Lower leg skin (tissue), 4 donors: ENCODE measurements around the gene FOS. TPM values are rescaled to one million over a fixed set of nuclear protein-coding genes. Genes with fewer than 3 reads are reported as not detected.
A peak's percentile ranks its signal among the peaks of the same experiment; 100 is the strongest.

Source experiments
- DNase-seq, 2 donors: peaks; one replicate each; pipeline ENCODE4 v3.0.0-alpha.2; 2019; ENCODE audit warnings: low spot score in 2 of 2
- H3K4me3 ChIP-seq: fragments of 200-600 bp; sonication (generic); 2 replicates; pipeline ENCODE4 v1.5.1; 2017; ENCODE audit warnings: mild to moderate bottlenecking, low read depth; ENCODE audit not compliant: poor library complexity, severe bottlenecking
- CTCF ChIP-seq, 3 donors: fragments of 450-650 bp; IDR thresholded peaks; one replicate each; pipeline ENCODE4 v1.5.1; 2016; ENCODE audit warnings: antibody characterized with exemption in 3 of 3, mild to moderate bottlenecking in 3 of 3, moderate library complexity in 2 of 3
- POLR2A ChIP-seq, 2 donors: fragments of 450-650 bp; IDR thresholded peaks; one replicate each; pipeline ENCODE4 v1.6.1; 2016 to 2017; ENCODE audit warnings: antibody characterized with exemption in 2 of 2, mild to moderate bottlenecking in 1 of 2, moderate library complexity in 1 of 2
- WGBS, 2 donors: methylation state at CpG; one replicate each; pipeline ENCODE4 v1.1.5; 2018; 5-methylcytosine and 5-hydroxymethylcytosine counted together
- intact Hi-C: fragments of 100-400 bp; cut with DNase I; formaldehyde crosslinking; loops from one replicate; pipeline ENCODE4 v1.15.0; 2023; ENCODE audit warnings: low total_unique reads
- total RNA-seq, 4 donors: library from RNA; depleted of rRNA; stranded (reverse); fragments of >200 nt; gene quantifications; one replicate each; pipeline ENCODE4 v1.1.0, GENCODE V29; 2016

FOS gene
- total RNA-seq, 4 donors from 2014 or later, result 154 to 448 (median 330) TPM

DNA sequence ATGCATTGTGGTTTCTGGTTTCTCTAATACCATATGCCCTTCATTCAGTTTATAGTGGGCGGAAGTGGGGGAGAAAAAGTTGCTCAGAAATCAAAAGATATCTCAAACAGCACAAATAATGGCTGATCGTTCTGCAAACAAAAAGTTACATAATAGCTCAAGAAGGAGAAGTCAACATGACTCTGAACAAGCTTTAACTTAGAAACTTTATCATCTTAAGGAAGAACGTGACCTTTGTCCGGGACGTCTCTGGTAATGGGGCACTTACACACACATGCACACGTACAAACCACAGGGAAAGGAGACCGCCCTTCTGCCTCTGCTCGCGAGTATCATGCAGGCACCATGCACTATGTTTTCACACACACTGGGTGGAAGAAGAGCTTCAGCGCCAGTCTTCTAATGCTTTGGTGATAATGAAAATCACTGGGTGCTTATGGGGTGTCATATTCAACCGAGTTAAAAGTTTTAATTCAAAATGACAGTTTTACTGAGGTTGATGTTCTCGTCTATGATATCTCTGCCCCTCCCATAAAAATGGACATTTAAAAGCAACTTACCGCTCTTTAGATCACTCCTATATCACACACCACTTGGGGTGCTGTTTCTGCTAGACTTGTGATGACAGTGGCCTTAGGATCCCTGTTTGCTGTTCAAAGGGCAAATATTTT lies 4.7 kb downstream of the FOS start:
- 65 to 68% methylated on average over 13 of the region's 13 CpGs for WGBS, 2 donors
- intact Hi-C loops, result no loop called here
- no peak for TF ChIP-seq POLR2A (IDR thresholded peaks at IDR 0.05)
- TF ChIP-seq CTCF (IDR thresholded peaks at IDR 0.05), result no peak
- no peak overlapping the region for H3K4me3 ChIP-seq
- DNase-seq, result peak in 1 of 2 donors; percentile 82

DNA sequence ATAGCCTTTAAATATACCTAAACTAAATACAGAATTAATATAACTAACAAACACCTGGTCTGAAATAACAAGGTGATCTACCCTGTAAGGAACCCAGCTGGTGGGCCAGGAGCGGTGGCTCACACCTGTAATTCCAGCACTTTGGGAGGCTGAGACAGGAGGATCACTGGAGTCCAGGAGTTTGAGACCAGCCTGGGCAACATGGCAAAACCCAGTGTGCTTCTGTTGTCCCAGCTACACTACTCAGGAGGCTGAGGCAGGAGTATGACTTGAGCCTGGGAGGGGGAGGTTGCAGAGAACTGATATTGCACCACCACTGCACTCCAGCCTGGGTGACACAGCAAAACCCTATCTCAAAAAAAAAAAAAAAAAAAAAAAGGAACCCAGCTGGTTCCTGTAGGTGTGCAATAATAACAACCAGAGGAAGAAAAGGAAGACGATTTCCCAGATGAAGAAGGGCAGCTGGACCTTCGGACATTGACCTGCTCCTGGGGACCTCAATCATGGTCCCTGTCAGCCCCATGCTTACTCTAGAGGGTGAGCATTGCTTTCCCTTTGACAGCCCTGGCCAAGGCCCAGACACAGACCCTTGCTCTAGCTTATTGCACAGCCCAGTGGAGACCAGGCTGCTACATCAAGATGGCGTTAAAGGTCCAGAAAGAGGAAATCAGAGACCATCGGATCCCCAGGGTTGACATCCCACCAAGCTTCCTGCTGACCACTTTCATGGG lies 5.4 kb downstream of the FOS start:
- H3K4me3 ChIP-seq, result no peak overlapping the region
- DNase-seq, result peak in 1 of 2 donors; percentile 82
- WGBS, 2 donors, result 63 to 74% methylated on average over 5 of the region's 5 CpGs
- intact Hi-C loops, result no loop called here
- TF ChIP-seq POLR2A (IDR thresholded peaks at IDR 0.05) (no peak), CTCF (IDR thresholded peaks at IDR 0.05) (no peak)

DNA sequence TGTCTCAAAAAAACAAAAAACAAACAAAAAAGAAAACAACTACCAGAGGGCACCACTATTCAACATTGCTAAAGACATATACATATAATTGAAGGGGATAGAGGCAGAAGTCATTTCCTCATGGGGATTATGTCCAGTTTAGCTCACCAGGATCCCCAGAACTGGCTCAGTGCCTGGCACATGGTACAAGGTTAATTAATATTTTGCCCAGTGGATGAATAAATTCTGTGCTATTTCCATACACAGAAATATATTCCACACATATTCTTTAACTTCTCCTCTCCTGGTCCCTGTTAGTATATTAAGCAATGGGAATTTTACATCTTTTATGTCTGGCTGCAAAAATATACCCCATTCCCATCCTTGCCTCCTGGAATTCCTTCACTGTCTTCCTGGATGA lies 6.7 kb downstream of the FOS start:
- intact Hi-C loops, result no loop called here
- DNase-seq, result peak in 1 of 2 donors; percentile 37
- TF ChIP-seq CTCF (IDR thresholded peaks at IDR 0.05), result no peak
- no peak for TF ChIP-seq POLR2A (IDR thresholded peaks at IDR 0.05)
- no peak overlapping the region for H3K4me3 ChIP-seq

- no peak overlapping the region for H3K4me3 ChIP-seq
- WGBS, 2 donors, result 50 to 57% methylated on average over 5 of the region's 5 CpGs
- intact Hi-C loops, result no loop called here
- TF ChIP-seq POLR2A (IDR thresholded peaks at IDR 0.05) (no peak), CTCF (IDR thresholded peaks at IDR 0.05) (no peak)
- DNase-seq, result peak in 1 of 2 donors; percentile 77
Measured at GRCh38 chr14:75286313-75286712, 7.7 kb downstream of the FOS start.

GRCh38 chr14:75289840-75290388 lies 11.3 kb downstream of the FOS start:
- intact Hi-C loops, result loop anchor here (10.0 kb wide), 1 partner anchor 55 kb away; no protein-coding TSS in a partner anchor
- TF ChIP-seq POLR2A (IDR thresholded peaks at IDR 0.05) (no peak), CTCF (IDR thresholded peaks at IDR 0.05) (no peak)
- DNase-seq, result peak in 1 of 2 donors; percentile 25
- 79 to 87% methylated on average over 3 of the region's 3 CpGs for WGBS, 2 donors
- no peak overlapping the region for H3K4me3 ChIP-seq
